HG03460 (cell line): ENCODE results near the gene PAX4.

Experiments used
- ATAC-seq: cut with Tn5 transposase; IDR thresholded peaks from one replicate; pipeline ENCODE4 v1.9.1; 2021; ENCODE audit not compliant: unreplicated experiment

The PAX4 gene

DNA sequence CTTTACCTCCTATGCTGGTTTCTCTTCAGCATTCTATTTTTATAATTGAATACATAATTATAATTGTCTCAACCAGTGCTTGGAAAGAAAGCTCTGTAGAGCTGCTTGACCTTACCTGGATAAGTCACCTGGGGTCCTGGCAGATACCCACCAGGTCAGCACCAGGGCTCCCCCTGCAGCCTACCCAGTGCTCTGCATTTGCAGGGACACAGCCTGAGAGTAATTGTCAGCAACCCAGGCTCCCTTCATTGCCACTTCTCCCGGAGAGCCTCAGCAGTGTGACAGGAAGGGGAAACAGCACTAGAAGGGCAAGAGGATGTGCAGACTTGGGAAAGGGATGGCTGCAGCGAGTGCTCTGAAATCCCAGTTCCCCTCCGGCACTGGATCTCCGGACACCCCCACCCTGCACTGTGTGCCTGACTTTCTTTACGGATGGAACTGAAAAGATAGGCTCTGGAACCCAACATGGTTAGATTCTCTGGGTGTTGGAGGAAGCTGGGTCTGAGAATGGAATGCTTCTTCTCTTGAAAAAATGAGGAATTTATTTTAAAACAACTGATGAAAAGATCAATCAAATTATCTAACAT lies 11.4 kb upstream of the PAX4 start:
- no peak for ATAC-seq

DNA sequence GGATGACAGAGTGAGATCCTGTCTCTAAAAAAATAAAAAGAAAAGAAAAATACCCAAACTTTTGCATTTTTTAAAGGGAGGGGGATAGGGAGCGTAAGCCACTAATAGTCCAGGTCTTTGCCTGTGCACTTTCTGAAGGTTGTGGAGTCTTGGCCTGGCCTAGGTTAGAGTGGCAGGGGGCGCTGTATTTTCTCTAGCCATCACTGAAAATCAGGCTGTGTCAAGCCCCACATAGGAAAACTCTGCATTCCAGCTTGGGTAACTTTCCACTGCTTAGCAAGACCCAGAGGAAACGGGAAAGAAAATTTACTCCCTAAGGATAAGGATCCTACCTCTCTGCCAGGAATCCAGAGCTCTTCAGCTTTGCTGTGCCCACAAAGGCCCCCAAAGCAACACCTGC lies 10.5 kb upstream of the PAX4 start:
- ATAC-seq = no peak

DNA sequence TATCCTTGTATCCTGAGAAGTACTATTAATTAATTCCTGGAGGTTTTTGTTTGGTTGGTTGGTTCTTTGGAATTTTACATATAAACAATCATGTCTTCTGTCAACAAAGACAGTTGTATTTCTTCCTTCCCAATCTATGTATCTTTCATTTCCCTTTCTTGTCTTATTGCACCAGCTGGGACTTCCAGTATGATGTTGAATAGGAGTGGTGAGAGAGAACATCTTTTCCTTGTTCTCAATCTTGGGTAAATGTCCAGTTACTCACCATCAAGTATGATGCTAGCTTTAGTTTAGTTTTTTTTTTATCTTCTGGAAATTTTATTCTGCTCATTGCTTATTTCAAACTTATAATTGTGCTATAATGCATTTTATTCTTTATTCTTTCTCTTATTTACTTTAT lies 7.4 kb upstream of the PAX4 start:
- ATAC-seq = no peak

DNA sequence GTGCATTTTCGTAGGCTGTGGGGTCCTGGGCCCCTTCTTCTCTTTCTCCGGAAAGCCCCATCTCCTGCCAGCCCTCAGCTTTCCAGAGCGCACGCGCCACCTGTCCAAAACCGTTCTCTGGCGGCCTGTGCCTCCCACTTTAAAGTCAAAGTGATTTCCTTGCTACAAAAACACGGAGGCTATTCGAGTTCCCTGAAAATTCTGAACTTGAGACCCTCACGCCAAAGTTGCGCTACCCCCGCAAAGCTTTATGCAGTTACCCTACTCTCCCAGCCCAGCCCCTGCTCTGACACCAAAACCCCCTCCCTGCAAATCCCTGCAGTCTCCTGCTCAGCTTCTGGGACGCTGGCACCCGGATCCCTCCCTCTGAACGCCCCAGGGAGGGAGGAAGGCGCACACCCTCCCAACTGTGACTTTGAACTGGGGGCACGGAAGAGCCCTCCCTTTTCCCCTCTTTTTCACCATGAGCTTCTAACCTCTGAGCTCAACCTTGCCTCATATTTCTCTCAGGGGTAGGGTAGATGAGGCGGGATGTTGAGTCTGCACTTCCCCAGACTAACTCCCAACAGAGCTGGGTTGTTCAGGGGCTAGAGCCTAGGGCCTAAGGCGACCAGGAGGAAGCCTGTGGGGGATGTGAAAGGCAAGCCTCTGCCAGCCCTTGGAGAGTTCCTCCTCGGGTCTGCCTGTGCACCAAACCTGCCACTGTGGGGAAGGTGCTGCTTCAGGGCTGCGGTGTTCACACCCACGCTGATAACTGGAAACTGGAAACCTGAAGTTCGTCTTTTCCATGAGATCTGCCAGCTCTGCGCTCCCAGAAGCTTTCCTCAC lies 2.7 kb upstream of the PAX4 start:
- no peak for ATAC-seq

DNA sequence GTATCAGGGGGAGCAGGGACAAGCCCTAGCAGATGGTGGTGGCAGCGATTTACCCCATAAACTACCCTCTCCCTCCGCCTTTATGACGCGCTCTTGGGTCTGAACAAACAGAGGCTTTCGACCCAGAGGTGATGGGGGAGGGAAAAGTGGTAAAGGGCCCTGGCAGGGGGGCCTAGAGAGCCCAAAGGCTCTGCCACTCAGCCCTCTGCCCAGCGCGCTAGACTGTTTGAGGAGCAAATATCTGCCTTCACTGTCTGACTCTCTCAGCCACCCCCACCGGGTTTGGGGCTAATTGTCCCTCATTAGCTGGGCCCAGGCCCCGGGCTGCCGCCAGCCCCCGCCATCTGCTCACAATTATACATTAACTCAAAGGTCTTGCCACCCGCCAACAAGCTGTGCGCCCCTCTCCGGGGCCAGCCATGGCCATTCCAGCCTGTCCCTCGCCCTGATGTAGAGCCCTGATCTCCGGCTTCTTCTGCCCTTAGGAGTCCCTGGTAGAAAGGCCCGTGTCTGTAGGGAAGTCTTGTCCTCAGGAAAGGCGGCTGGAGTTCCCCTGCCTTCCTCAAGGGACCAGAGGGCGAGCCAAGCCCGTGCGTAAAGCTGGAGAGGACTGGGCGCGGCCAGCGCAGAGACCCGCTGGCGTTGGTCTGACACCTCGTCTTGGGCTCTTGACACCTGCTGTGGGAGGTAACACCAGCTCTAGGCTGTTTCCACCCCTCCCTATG lies 1.9 kb upstream of the PAX4 start:
- no peak for ATAC-seq

DNA sequence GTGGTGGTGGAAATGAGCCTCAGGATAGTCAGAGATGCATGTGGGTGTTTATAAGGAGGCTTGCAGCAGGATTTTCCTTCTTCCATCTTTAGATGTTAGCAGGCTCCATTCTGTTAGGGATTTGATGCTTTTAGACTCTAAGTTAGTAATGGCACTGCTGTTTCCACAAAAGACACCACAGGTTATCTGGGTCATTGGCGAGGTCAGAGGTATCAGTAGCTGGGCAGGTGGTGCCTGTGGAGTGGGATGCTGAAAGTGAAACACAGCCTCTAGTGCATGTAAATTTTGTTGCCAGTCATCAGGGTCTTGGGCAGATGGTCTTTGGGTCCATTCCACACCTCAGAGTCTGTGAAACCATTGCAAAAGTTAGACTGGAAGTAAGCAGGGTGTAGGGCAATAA lies 833 bp upstream of the PAX4 start:
- no peak for ATAC-seq

DNA sequence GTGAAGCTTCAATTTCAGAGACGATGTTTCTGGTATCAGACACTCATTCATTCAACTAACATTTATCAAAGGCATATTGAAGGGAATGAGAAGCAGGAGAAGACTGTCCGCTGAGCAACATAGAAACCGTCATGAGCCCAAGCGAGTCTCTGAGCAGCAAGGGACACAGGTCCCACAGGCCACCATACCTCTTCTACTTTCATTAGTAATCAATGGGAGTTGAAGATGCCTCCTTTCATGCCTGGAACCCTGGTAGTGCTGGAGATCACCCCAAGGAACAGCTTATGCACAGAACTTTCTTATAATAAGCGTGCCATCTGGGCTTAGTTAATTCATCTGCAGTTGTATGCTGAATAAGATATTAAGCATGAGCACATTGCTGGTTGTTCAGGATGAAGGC lies 1.2 kb downstream of the PAX4 start:
- ATAC-seq = no peak

DNA sequence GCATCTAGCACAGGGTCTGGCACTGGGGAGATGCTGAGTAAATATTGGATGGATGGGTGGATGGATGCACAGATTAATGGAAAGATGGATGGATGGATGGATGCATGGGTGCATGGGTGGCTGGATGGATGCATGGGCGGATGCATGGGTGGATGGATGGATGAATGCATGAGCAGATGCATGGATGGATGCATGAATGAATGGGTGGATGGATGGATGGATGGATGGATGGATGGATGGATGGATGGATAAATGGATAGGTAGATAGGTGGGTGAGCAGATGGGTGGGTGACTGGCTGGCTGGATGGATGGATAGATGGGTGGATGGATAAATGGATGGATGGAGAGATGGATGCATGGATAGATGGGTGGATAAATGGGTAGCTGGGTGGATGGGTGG lies 5.7 kb downstream of the PAX4 start:
- ATAC-seq = no peak

DNA sequence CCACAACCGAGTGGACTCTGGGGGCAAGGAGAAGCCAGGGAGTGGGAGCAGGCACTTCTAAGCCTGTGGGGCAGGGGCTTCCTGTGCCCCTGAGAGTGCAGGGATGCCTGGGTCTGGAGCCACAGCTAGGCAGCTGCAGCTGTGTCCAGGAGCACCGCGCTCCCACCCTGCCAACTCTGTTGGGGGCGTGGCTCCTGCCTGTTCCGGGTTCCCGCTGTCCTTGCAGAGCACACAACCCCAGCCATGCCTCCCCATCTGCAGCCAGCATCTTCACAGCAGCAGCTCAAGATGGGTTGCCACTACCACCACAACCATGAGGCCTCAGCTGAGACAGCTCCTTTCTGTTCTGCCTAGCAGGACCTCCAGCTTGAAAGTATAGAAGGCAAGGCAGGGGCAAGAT lies 8.6 kb downstream of the PAX4 start:
- no peak for ATAC-seq

DNA sequence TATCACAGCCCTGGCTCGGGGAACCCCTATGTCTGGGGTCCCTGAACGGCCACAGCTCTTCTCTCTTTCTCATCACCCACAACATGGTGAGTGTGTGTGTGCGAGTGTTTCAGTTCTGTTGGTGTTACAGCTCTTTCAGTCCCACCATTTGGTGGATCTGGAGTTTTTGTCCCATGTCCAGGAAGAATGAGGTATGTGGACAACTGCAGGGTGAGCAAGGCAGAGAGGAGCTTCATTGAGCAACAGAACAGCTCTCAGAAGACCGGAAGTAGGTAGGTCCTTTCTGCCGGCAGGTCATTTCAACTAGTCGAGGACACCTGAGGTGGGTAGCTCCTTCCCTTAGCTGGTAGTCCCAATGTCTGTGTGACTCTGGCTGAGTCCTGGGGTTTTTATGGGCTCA lies 9.5 kb downstream of the PAX4 start:
- no peak for ATAC-seq

DNA sequence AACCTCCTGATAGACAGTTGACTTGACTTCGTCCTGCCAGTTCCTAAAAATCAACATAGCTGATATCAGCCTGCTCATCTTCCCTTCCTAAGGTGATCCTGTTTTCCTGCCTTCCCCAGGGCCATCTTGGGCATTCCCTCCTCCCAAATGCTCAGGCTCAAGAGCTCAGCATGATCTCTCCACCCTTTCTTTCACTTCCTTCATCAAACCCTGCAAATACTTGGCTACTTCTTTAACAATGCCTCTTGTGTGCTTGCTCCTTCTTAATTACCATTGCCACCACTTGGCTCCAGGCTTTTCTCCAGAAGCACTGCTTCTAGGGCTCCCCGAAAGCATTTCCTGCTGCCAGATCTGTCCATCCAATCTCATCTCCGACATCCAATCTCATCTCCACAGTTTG lies 17.1 kb downstream of the PAX4 start:
- no peak for ATAC-seq

DNA sequence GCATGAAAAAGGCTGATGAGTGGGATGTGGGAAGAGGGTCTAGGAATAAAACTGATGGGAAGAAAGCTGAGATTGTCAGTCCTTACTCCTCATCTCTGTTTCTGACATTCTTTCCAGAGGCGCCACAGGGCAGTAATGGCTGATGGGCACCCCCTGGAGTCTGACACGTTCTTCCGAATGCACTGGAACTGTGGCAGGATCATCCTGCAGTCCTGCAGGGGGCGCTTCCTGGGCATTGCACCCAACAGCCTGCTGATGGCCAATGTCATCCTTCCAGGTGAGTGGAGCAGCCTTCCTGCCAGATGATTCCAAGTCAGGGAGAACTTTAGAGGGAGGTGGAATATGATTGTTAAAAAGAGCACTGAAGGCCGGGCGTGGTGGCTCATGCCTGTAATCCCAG lies 19.6 kb downstream of the PAX4 start:
- ATAC-seq = no peak

DNA sequence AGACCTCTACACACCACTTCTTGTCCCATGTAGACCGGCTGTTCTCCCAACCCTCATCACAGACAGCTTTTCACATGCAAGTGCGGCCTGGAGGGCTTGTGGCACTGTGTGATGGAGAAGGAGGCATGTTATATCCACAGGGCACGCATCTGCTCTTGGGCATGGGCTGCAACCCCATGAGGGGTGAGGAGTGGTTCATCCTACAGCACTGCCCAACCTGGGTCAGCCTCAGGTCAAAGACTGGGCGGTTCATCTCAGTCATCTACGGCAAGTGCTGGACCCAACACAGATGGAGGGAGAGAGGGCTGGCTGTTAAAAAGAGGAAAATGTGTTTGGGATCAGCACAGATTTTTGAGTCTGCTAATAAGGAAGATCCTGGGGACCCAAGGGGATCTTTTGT lies 22.2 kb downstream of the PAX4 start:
- no peak for ATAC-seq

DNA sequence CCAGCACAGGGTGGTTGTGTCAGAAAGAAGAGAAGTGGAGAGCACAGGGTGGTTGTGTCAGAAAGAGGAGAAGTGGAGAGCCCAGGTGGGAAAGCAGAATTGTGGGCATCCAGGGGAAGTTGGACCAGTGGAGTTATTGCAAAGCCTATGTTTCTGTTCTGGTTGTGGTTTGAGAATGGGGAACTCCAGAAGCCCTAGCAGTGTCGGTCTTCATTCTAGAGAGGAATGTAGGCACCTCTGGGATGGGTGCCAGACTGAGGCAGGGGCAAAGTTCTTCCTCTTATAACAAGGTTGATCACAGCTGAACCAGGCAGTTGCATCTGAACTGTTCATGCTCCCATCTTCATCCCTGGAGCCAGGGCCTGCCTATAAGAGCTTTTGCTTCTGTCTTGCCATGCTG lies 23.5 kb downstream of the PAX4 start:
- ATAC-seq = no peak

DNA sequence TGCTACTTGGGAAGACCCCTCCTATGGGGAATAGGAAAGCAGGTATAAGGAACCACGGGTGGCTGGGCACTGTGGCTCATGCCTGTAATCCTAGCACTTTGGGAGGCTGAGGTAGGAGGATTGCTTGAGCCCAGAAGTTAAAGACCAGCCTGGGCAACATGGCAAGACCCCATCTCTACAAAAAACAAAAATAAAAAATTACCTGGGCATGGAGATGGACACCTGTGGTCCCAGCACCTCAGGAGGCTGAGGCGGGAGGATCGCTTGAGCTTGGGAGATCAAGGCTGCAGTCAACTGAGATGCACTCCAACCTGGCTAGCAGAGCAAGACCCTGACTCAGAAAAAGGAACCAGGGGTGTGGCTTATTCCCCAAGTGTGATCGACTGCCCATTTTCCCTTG lies 25.4 kb downstream of the PAX4 start:
- no peak for ATAC-seq

DNA sequence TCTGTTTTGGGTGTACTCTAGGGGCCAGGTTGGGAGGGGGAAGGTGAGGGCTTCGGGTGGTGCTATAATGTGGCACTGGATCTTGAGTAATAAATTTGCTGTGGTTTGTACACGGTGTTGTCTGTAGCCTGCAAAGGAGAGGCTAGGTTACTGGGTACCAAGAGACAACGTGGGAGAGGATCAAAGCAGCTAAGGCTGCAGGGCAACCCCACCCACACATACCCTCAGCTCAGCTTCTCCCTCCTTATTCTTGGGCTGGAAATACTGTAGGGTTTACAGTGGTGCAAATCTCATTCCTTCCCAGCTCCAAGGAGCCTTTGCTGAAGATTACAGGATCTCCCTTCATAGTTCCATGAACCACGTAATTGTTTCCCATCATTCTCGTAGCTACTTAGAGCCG lies 26.4 kb downstream of the PAX4 start:
- no peak for ATAC-seq

DNA sequence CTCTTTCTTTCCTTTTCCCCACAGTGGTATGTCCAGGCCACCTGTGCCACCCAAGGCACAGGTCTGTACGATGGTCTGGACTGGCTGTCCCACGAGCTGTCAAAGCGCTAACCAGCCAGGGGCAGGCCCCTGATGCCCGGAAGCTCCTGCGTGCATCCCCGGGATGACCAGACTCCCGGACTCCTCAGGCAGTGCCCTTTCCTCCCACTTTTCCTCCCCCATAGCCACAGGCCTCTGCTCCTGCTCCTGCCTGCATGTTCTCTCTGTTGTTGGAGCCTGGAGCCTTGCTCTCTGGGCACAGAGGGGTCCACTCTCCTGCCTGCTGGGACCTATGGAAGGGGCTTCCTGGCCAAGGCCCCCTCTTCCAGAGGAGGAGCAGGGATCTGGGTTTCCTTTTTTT lies 26.8 kb downstream of the PAX4 start:
- ATAC-seq = no peak

DNA sequence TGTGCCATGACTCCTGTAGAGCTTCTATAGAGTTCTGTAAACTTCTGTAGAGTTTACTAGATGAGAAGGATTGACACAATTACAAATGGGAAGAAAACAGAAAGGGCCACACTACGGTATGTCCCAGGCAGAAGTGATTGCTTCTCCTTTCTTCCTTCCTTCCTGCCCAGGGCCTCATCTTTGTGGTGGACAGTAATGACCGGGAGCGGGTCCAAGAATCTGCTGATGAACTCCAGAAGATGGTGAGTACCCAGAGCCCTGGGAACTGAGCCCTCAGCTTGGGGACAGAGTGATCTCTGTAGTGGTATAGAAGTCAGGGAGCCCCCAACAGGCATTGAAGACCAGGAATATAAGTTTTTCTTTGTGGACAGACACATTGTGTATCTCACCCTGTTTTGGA lies 28.0 kb downstream of the PAX4 start:
- no peak for ATAC-seq

DNA sequence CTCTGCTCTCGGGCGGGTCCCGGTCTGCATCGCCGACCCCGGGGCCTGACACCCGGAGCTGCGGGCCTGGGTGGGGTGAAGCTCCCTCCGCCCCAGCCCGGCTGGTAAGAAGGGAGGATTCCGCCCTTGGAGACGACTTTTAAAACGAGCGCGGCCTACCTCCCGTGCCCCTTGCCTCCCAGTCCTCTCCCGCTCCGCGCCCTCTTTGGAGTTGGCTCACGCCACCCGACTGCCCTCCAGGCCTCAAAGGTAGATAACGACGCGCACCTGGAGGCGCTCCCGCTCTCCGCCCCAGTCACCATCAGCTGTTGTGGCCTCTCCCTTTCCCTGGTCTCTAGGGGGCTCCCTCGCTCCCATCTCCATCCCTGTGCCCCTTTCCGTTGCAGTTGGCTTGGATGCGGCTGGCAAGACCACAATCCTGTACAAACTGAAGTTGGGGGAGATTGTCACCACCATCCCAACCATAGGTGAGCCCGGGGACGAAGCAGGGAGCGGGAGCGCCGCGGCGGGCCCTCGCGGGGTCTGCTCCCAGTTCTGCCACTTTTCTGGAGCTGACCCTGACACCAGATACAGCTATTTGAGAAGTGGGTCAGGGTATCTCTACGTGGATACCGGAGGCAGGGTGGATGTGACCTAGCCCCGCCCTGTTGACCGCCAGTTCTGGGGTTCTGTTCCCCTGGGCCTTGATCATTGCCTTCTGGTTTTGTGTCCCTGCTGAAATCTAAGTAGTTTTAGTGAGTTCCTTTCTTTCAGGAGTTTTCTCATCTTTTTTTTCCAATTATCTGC lies 29.1 kb downstream of the PAX4 start:
- peak; percentile 24 for ATAC-seq

DNA sequence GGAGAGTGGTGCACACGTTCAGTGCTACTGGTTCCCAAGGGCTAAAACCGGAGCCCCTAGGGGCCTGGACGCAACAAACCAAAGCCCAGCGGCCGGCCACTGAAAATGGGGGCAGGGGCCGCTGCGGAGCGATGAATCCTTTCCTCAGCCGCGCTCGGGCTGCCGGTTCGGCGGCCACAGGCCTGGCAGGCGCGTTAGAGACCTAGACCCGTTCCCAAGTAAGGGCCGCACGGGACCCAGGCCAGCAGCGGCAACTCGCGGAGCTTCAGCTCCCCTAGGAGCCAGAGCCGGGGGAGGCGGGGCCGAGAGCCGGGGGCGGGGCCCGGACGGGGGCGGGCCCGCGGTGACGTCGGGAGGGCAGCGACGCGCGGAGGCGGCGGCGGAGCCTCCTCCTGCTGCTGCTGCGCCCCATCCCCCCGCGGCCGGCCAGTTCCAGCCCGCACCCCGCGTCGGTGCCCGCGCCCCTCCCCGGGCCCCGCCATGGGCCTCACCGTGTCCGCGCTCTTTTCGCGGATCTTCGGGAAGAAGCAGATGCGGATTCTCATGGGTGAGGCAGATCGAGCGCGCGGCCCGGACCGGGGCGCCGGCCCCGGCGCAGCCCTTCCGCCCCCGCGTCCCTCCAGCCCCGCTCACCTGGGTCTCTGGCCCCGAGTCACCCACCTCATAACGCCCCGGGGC lies 29.8 kb downstream of the PAX4 start, which contains the start of gene ARF5:
Gene ARF5 (plus strand): TSS at position 393 of the 678 bp plus-strand sequence. CDS start 88 bp downstream, at position 481.
- ATAC-seq = peak; percentile 74

DNA sequence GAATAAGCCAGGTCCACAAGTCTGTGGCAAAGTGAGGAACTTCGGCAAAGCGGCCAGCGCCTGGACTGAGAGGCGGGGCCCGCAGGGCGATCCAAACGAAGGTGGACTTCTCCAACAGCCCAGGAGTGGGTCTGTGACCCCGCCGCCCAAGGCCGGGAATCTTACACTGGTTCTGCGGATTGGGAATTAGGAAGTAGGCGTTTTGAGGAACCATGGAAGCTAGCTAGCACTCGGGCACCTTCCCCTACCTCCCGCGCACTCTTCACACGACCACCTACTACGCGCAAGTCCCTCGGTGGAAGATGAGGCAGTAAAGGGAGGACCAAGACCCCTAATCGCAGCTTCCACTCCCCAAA lies 30.3 kb downstream of the PAX4 start:
- no peak for ATAC-seq
